Activated naive CD4-positive, alpha-beta T cell treated with anti-CD3 and anti-CD28 coated beads for 36 hours (primary cell): ENCODE data around the gene PODXL. TPM values are rescaled to one million over a fixed set of nuclear protein-coding genes. Genes with fewer than 3 reads are reported as not detected.

Source experiments
- CTCF ChIA-PET: fragments of 350-600 bp; sonication (Branson Sonifier 250); formaldehyde crosslinking; loops from one replicate; lab custom pipeline; 2021; ENCODE audit warnings: antibody characterized with exemption; lab: Charles Lee
- DNase-seq: peaks from one replicate; pipeline ENCODE4 v3.0.0-alpha.2; 2020
- H3K27ac Mint-ChIP-seq: one replicate; pipeline ENCODE4 v1.8.0; 2021; ENCODE audit warnings: mild to moderate bottlenecking, mixed read lengths
- H3K27me3 Mint-ChIP-seq: one replicate; pipeline ENCODE4 v1.8.0; 2021; ENCODE audit warnings: low read depth, mixed read lengths
- H3K36me3 Mint-ChIP-seq: one replicate; pipeline ENCODE4 v1.8.0; 2021; ENCODE audit warnings: low read depth, mixed read lengths
- H3K4me1 Mint-ChIP-seq: one replicate; pipeline ENCODE4 v1.8.0; 2021; ENCODE audit warnings: low read depth, mixed read lengths
- H3K4me3 Mint-ChIP-seq: one replicate; pipeline ENCODE4 v1.8.0; 2021; ENCODE audit warnings: mild to moderate bottlenecking, moderate library complexity, mixed read lengths
- H3K9me3 Mint-ChIP-seq: one replicate; pipeline ENCODE4 v1.8.0; 2021; ENCODE audit warnings: mixed read lengths
- intact Hi-C: fragments of 100-400 bp; cut with micrococcal nuclease; formaldehyde crosslinking; loops from one replicate; pipeline ENCODE4 v1.15.1; 2023
- total RNA-seq, 2 experiments: library from RNA; stranded (reverse); gene quantifications; one replicate each; pipeline ENCODE4 v1.2.3, GENCODE V29; 2021

The PODXL gene
- total RNA-seq, 2 experiments from 2014 or later = 0.98 to 1.8 TPM

GRCh38 chr7:131504157-131504899, 52.1 kb downstream of the PODXL start:
- H3K27me3 Mint-ChIP-seq = peaks cover 8% of the 10 kb centered on the region
- intact Hi-C loops = no loop called here
- H3K9me3 Mint-ChIP-seq = no peaks in the 10 kb centered on the region
- peaks cover 43% of the 10 kb centered on the region for H3K4me1 Mint-ChIP-seq
- H3K36me3 Mint-ChIP-seq = no peaks in the 10 kb centered on the region
- CTCF ChIA-PET = interaction anchor here (0.5 to 3.0 kb wide), 4 partner anchors 9 to 150 kb away, joined by 3 to 8 read pairs (median 4); no protein-coding TSS in a partner anchor
- H3K4me3 Mint-ChIP-seq = no peak overlapping the region
- DNase-seq = no peak
- H3K27ac Mint-ChIP-seq = no peak overlapping the region

- no peaks in the 10 kb centered on the region for H3K36me3 Mint-ChIP-seq
- intact Hi-C loops = no loop called here
- H3K27me3 Mint-ChIP-seq = peaks cover 5% of the 10 kb centered on the region
- no peak for DNase-seq
- no peak overlapping the region for H3K4me3 Mint-ChIP-seq
- H3K4me1 Mint-ChIP-seq = peaks cover 43% of the 10 kb centered on the region
- CTCF ChIA-PET = interaction anchor here (0.6 to 3.0 kb wide), 4 partner anchors 11 to 391 kb away, joined by 3 to 8 read pairs (median 4); no protein-coding TSS in a partner anchor
- H3K9me3 Mint-ChIP-seq = no peaks in the 10 kb centered on the region
- no peak overlapping the region for H3K27ac Mint-ChIP-seq
Measured at GRCh38 chr7:131503639-131504038, 52.8 kb downstream of the PODXL start.

- Mint-ChIP-seq H3K36me3 (peaks cover under 1% of the 10 kb centered on the region), H3K4me3 (no peak overlapping the region), H3K4me1 (peaks cover 38% of the 10 kb centered on the region), H3K9me3 (no peaks in the 10 kb centered on the region), H3K27me3 (peaks cover under 1% of the 10 kb centered on the region), H3K27ac (no peak overlapping the region)
- CTCF ChIA-PET = interaction anchor here (0.6 to 3.0 kb wide), 5 partner anchors 10 to 390 kb away, joined by 3 to 8 read pairs (median 3); no protein-coding TSS in a partner anchor
- DNase-seq = no peak
- intact Hi-C loops = no loop called here
Measured at GRCh38 chr7:131502810-131503508, 53.5 kb downstream of the PODXL start.

GRCh38 chr7:131501930-131502685, 54.3 kb downstream of the PODXL start:
- H3K27ac Mint-ChIP-seq = no peak overlapping the region

GRCh38 chr7:131501422-131501821, 55.0 kb downstream of the PODXL start:
- Mint-ChIP-seq H3K4me1 (peaks cover 35% of the 10 kb centered on the region), H3K27ac (peak overlapping the region; percentile 53), H3K27me3 (no peaks in the 10 kb centered on the region), H3K9me3 (no peaks in the 10 kb centered on the region), H3K36me3 (peaks cover 3% of the 10 kb centered on the region), H3K4me3 (no peak overlapping the region)
- DNase-seq = peak; percentile 83
- intact Hi-C loops = loop anchor here (1.0 to 2.0 kb wide), 3 partner anchors 267 to 395 kb away; no protein-coding TSS in a partner anchor
- CTCF ChIA-PET = interaction anchor here (0.6 to 1.4 kb wide), 7 partner anchors 11 to 154 kb away, joined by 3 to 24 read pairs (median 3); no protein-coding TSS in a partner anchor

More at GRCh38 chr7:131501930-131502685, 54.3 kb downstream of the PODXL start:
- CTCF ChIA-PET = interaction anchor here (0.6 to 3.0 kb wide), 4 partner anchors 11 to 59 kb away, joined by 3 to 8 read pairs (median 3); no protein-coding TSS in a partner anchor
- Mint-ChIP-seq H3K27me3 (no peaks in the 10 kb centered on the region), H3K4me1 (peaks cover 35% of the 10 kb centered on the region), H3K36me3 (peaks cover 3% of the 10 kb centered on the region), H3K4me3 (no peak overlapping the region), H3K9me3 (no peaks in the 10 kb centered on the region)
- intact Hi-C loops = loop anchor here (1.0 to 2.0 kb wide), 3 partner anchors 267 to 395 kb away; no protein-coding TSS in a partner anchor
- DNase-seq = no peak

- CTCF ChIA-PET = interaction anchor here (0.5 to 1.7 kb wide), 3 partner anchors 8 to 61 kb away, joined by 3 to 4 read pairs (median 3); no protein-coding TSS in a partner anchor
- Mint-ChIP-seq H3K9me3 (no peaks in the 10 kb centered on the region), H3K27ac (no peak overlapping the region), H3K4me3 (no peak overlapping the region), H3K27me3 (no peaks in the 10 kb centered on the region), H3K36me3 (peaks cover 7% of the 10 kb centered on the region), H3K4me1 (peaks cover 35% of the 10 kb centered on the region)
- DNase-seq = no peak
- intact Hi-C loops = loop anchor here (2.0 kb wide), 2 partner anchors 266 to 394 kb away; no protein-coding TSS in a partner anchor
Measured at GRCh38 chr7:131500357-131500756, 56.1 kb downstream of the PODXL start.

GRCh38 chr7:131499801-131500200, 56.6 kb downstream of the PODXL start:
- no peak overlapping the region for H3K27ac Mint-ChIP-seq
- intact Hi-C loops = loop anchor here (2.0 kb wide), 2 partner anchors 265 to 393 kb away; no protein-coding TSS in a partner anchor
- DNase-seq = no peak
- no peaks in the 10 kb centered on the region for H3K27me3 Mint-ChIP-seq
- no peak overlapping the region for H3K4me3 Mint-ChIP-seq
- no peaks in the 10 kb centered on the region for H3K9me3 Mint-ChIP-seq
- peaks cover 31% of the 10 kb centered on the region for H3K4me1 Mint-ChIP-seq
- CTCF ChIA-PET = interaction anchor here (0.5 to 1.7 kb wide), 2 partner anchors 9 to 61 kb away, joined by 3 to 4 read pairs; no protein-coding TSS in a partner anchor
- peaks cover 7% of the 10 kb centered on the region for H3K36me3 Mint-ChIP-seq

- Mint-ChIP-seq H3K36me3 (peaks cover 7% of the 10 kb centered on the region), H3K27ac (no peak overlapping the region), H3K4me1 (peaks cover 30% of the 10 kb centered on the region), H3K27me3 (no peaks in the 10 kb centered on the region), H3K4me3 (no peak overlapping the region), H3K9me3 (no peaks in the 10 kb centered on the region)
- intact Hi-C loops = no loop called here
- CTCF ChIA-PET = interaction anchor here (0.6 kb wide), 1 partner anchor 201 kb away, joined by 3 read pairs; no protein-coding TSS in a partner anchor
- DNase-seq = no peak
Measured at GRCh38 chr7:131498237-131498885, 58.1 kb downstream of the PODXL start.

- Mint-ChIP-seq H3K27ac (no peak overlapping the region), H3K4me3 (no peak overlapping the region), H3K36me3 (peaks cover 7% of the 10 kb centered on the region), H3K4me1 (peaks cover 23% of the 10 kb centered on the region), H3K9me3 (no peaks in the 10 kb centered on the region), H3K27me3 (no peaks in the 10 kb centered on the region)
- DNase-seq = no peak
- CTCF ChIA-PET = interaction anchor here (0.5 to 0.9 kb wide), 2 partner anchors 13 to 17 kb away, joined by 3 read pairs; no protein-coding TSS in a partner anchor
- intact Hi-C loops = no loop called here
Measured at GRCh38 chr7:131497454-131497853, 59.0 kb downstream of the PODXL start.

- peaks cover 7% of the 10 kb centered on the region for H3K36me3 Mint-ChIP-seq
- DNase-seq = no peak
- no peaks in the 10 kb centered on the region for H3K9me3 Mint-ChIP-seq
- intact Hi-C loops = no loop called here
- H3K27ac Mint-ChIP-seq = no peak overlapping the region
- CTCF ChIA-PET = interaction anchor here (0.9 kb wide), 1 partner anchor 11 kb away, joined by 4 read pairs; no protein-coding TSS in a partner anchor
- H3K4me1 Mint-ChIP-seq = peaks cover 7% of the 10 kb centered on the region
- no peaks in the 10 kb centered on the region for H3K27me3 Mint-ChIP-seq
- H3K4me3 Mint-ChIP-seq = no peak overlapping the region
Measured at GRCh38 chr7:131495669-131496498, 60.5 kb downstream of the PODXL start.
